H1 (cell line): ENCODE measurements around the gene KIF15. TPM values are rescaled to one million over a fixed set of nuclear protein-coding genes. Genes with fewer than 3 reads are reported as not detected.

Experiments
- CTCF ChIA-PET: fragments of 300-600 bp; sonication (Branson Sonifier 250); formaldehyde crosslinking; loops from one replicate; lab custom pipeline; 2021; ENCODE audit not compliant: partially characterized antibody; lab: Charles Lee
- POLR2A ChIA-PET: fragments of 300-600 bp; sonication (Branson Sonifier 250); formaldehyde crosslinking; loops from one replicate; lab custom pipeline; 2021; ENCODE audit warnings: inconsistent platforms; ENCODE audit not compliant: partially characterized antibody; lab: Charles Lee
- DNase-seq, 2 experiments: peaks; one replicate each; pipeline versions ENCODE4 v3.0.0 to v3.0.0-alpha.2; 2010 to 2022; ENCODE audit warnings: low spot score in 2 of 2, low read depth in 1 of 2, mixed read lengths in 1 of 2
- FAIRE-seq: peaks from 2 replicates; lab custom pipeline; 2011; peaks lifted over from hg19 to GRCh38; lab: Jason Lieb, UNC
- H2AFZ ChIP-seq: 2 replicates; pipeline ENCODE4 v1.8.1; 2012; ENCODE audit warnings: low read length, inconsistent platforms
- H2AK5ac ChIP-seq: 2 replicates; pipeline ENCODE4 v1.6.1; 2013; ENCODE audit warnings: low read depth, low read length
- H2BK120ac ChIP-seq: replicated peaks from 2 replicates; pipeline ENCODE3; 2013; ENCODE audit warnings: low read depth, low read length, inconsistent platforms
- H2BK12ac ChIP-seq: 2 replicates; pipeline ENCODE4 v1.6.1; 2013; ENCODE audit warnings: low read depth, low read length
- H2BK15ac ChIP-seq: 2 replicates; pipeline ENCODE4 v1.6.1; 2013; ENCODE audit warnings: low read length
- H2BK20ac ChIP-seq: 2 replicates; pipeline ENCODE4 v1.6.1; 2013; ENCODE audit warnings: low read length
- H2BK5ac ChIP-seq: 2 replicates; pipeline ENCODE4 v1.6.1; 2013; ENCODE audit warnings: low read depth, low read length
- H3K14ac ChIP-seq: 2 replicates; pipeline ENCODE4 v1.6.1; 2013; ENCODE audit warnings: inconsistent platforms; ENCODE audit not compliant: insufficient read length
- H3K18ac ChIP-seq: 2 replicates; pipeline ENCODE4 v1.6.1; 2013; ENCODE audit warnings: low read length; ENCODE audit errors: extremely low read depth
- H3K23ac ChIP-seq: 2 replicates; pipeline ENCODE4 v1.6.1; 2013; ENCODE audit warnings: inconsistent platforms; ENCODE audit not compliant: insufficient read length
- H3K23me2 ChIP-seq: 2 replicates; pipeline ENCODE4 v1.6.1; 2013; ENCODE audit warnings: low read depth, low read length
- H3K27ac ChIP-seq: 2 replicates; pipeline ENCODE4 v1.6.1; 2011; ENCODE audit warnings: low read depth, low read length, inconsistent platforms
- H3K27me3 ChIP-seq, 4 experiments: replicated peaks in 1 of 4; 1 replicate in 1 of 4; 2 replicates in 3 of 4; pipeline versions ENCODE4 v1.6.1 to v1.8.1; 2011 to 2013; ENCODE audit warnings: low read length in 3 of 4, mild to moderate bottlenecking in 3 of 4, inconsistent platforms in 2 of 4, mixed read lengths in 2 of 4, moderate library complexity in 1 of 4; ENCODE audit not compliant: control insufficient read depth in 3 of 4, insufficient read depth in 3 of 4; ENCODE audit errors: extremely low read depth in 1 of 4
- H3K36me3 ChIP-seq, 4 experiments: 2 replicates each; pipeline versions ENCODE4 v1.6.1 to v1.8.1; 2011 to 2013; ENCODE audit warnings: mild to moderate bottlenecking in 4 of 4, low read length in 3 of 4, moderate library complexity in 2 of 4, control low read depth in 1 of 4, inconsistent platforms in 1 of 4; ENCODE audit not compliant: insufficient read depth in 4 of 4, control insufficient read depth in 2 of 4
- H3K4ac ChIP-seq: replicated peaks from 2 replicates; pipeline ENCODE3; 2013; ENCODE audit warnings: low read length, low read depth, mixed read lengths, inconsistent platforms; ENCODE audit not compliant: insufficient read length
- H3K4me1 ChIP-seq, 4 experiments: replicated peaks in 1 of 4; 1 replicate in 1 of 4; 2 replicates in 3 of 4; pipeline versions ENCODE4 v1.6.1 to v1.8.1; 2011 to 2013; ENCODE audit warnings: low read length in 3 of 4, inconsistent platforms in 2 of 4, mixed read lengths in 1 of 4; ENCODE audit not compliant: insufficient read depth in 4 of 4, control insufficient read depth in 3 of 4
- H3K4me2 ChIP-seq, 2 experiments: 2 replicates each; pipeline versions ENCODE4 v1.6.1 to v1.8.1; 2011 to 2013; ENCODE audit warnings: low read depth in 2 of 2, low read length in 2 of 2, control low read depth in 1 of 2, inconsistent platforms in 1 of 2, mild to moderate bottlenecking in 1 of 2; ENCODE audit not compliant: insufficient read depth in 1 of 2
- H3K4me3 ChIP-seq, 4 experiments: fragments of 200-600, 300-600 bp in 1 of 4; sonication (generic), shearing (Covaris generic), sonication (Bioruptor Twin) in 1 of 4; 2 replicates each; pipeline versions ENCODE4 v1.5.1 to v1.8.1; 2011 to 2016; ENCODE audit warnings: low read length in 4 of 4, low read depth in 3 of 4, control low read depth in 2 of 4, inconsistent platforms in 2 of 4, mild to moderate bottlenecking in 2 of 4, mixed read lengths in 1 of 4, moderate library complexity in 1 of 4; ENCODE audit not compliant: insufficient read depth in 2 of 4; ENCODE audit errors: extremely low read depth in 1 of 4
- H3K56ac ChIP-seq: replicated peaks from 2 replicates; pipeline ENCODE3; 2013; ENCODE audit warnings: low read depth, mild to moderate bottlenecking, mixed read lengths, low read length, inconsistent platforms; ENCODE audit not compliant: insufficient read length
- H3K79me1 ChIP-seq: 2 replicates; pipeline ENCODE4 v1.6.1; 2013; ENCODE audit warnings: low read depth, low read length, control low read depth
- H3K79me2 ChIP-seq, 2 experiments: 2 replicates each; pipeline versions ENCODE4 v1.6.1 to v1.8.1; 2012 to 2013; ENCODE audit warnings: low read length in 2 of 2, mild to moderate bottlenecking in 2 of 2, inconsistent platforms in 1 of 2; ENCODE audit not compliant: insufficient read depth in 2 of 2, control insufficient read depth in 1 of 2
- H3K9ac ChIP-seq, 4 experiments: replicated peaks in 1 of 4; 1 replicate in 1 of 4; 2 replicates in 3 of 4; pipeline versions ENCODE4 v1.6.1 to v1.8.1; 2011 to 2013; ENCODE audit warnings: low read depth in 3 of 4, low read length in 3 of 4, control low read depth in 2 of 4, mild to moderate bottlenecking in 2 of 4, moderate library complexity in 2 of 4, inconsistent platforms in 1 of 4; ENCODE audit errors: extremely low read depth in 1 of 4
- H3K9me3 ChIP-seq, 2 experiments: 2 replicates each; pipeline versions ENCODE4 v1.6.1 to v1.8.1; 2012 to 2013; ENCODE audit warnings: mild to moderate bottlenecking in 2 of 2, moderate library complexity in 2 of 2, control low read depth in 1 of 2, inconsistent platforms in 1 of 2, low read depth in 1 of 2, low read length in 1 of 2, mixed read lengths in 1 of 2; ENCODE audit not compliant: insufficient read depth in 2 of 2
- H4K20me1 ChIP-seq, 2 experiments: replicated peaks in 1 of 2; 2 replicates each; pipeline versions ENCODE3 to v1.8.1; 2011 to 2013; ENCODE audit warnings: inconsistent platforms in 2 of 2, low read length in 2 of 2, mild to moderate bottlenecking in 1 of 2; ENCODE audit not compliant: insufficient read depth in 2 of 2, control insufficient read depth in 1 of 2
- H4K5ac ChIP-seq: 2 replicates; pipeline ENCODE4 v1.6.1; 2013; ENCODE audit warnings: low read length, low read depth, mixed read lengths, inconsistent platforms; ENCODE audit not compliant: insufficient read length
- H4K8ac ChIP-seq: 2 replicates; pipeline ENCODE4 v1.8.0; 2013; ENCODE audit warnings: mild to moderate bottlenecking, moderate library complexity, low read length, inconsistent platforms; ENCODE audit not compliant: insufficient read depth; ENCODE audit errors: extremely low read depth
- H4K91ac ChIP-seq: replicated peaks from 2 replicates; pipeline ENCODE3; 2013; ENCODE audit warnings: low read length, mixed read lengths, inconsistent platforms; ENCODE audit not compliant: insufficient read length
- ATF2 ChIP-seq: IDR thresholded peaks from 2 replicates; pipeline ENCODE4 v1.6.1; 2012; ENCODE audit warnings: low read length, inconsistent platforms
- BRCA1 ChIP-seq: IDR thresholded peaks from 2 replicates; pipeline ENCODE4 v1.6.1; 2012; ENCODE audit warnings: low read depth, low read length, improper control_type of control experiment
- FOSL1 ChIP-seq: IDR thresholded peaks from 2 replicates; pipeline ENCODE4 v1.6.1; 2011; ENCODE audit warnings: mild to moderate bottlenecking, low read depth, low read length, moderate library complexity; ENCODE audit not compliant: insufficient read depth
- GTF2F1 ChIP-seq: IDR thresholded peaks from 2 replicates; pipeline ENCODE4 v1.6.1; 2012; ENCODE audit warnings: low read depth, low read length, improper control_type of control experiment, borderline replicate concordance
- HDAC2 ChIP-seq, 2 experiments: fragments of 300-600 bp in 1 of 2; sonication (generic) in 1 of 2; IDR thresholded peaks; 2 replicates each; pipeline ENCODE4 v1.6.1; 2011 to 2012; ENCODE audit warnings: low read depth in 2 of 2, low read length in 2 of 2, mild to moderate bottlenecking in 2 of 2, moderate library complexity in 2 of 2, borderline replicate concordance in 1 of 2, inconsistent platforms in 1 of 2
- HDAC6 ChIP-seq: IDR thresholded peaks from one replicate; pipeline ENCODE4 v1.7.1; 2012; ENCODE audit warnings: low read depth, mild to moderate bottlenecking, inconsistent platforms, low read length, moderate library complexity
- MAFK ChIP-seq: IDR thresholded peaks from 2 replicates; pipeline ENCODE4 v1.6.1; 2012; ENCODE audit warnings: low read depth, mild to moderate bottlenecking, improper control_type of control experiment, low read length
- POLR2A ChIP-seq, 2 experiments: IDR thresholded peaks; 1 replicate in 1 of 2; 2 replicates in 1 of 2; pipeline ENCODE4 v1.6.1; 2011; ENCODE audit warnings: low read depth in 2 of 2, low read length in 2 of 2, mild to moderate bottlenecking in 2 of 2; ENCODE audit errors: control extremely low read depth in 1 of 2
- SIX5 ChIP-seq: IDR thresholded peaks from 2 replicates; pipeline ENCODE4 v1.6.1; 2011; ENCODE audit warnings: mild to moderate bottlenecking, low read depth, low read length
- TCF12 ChIP-seq: IDR thresholded peaks from 2 replicates; pipeline ENCODE4 v1.6.1; 2011; ENCODE audit warnings: low read depth, mild to moderate bottlenecking, low read length
- USF2 ChIP-seq: IDR thresholded peaks from 2 replicates; pipeline ENCODE4 v1.6.1; 2011; ENCODE audit warnings: low read length, improper control_type of control experiment
- WGBS, 2 experiments: shearing (Covaris generic) in 1 of 2; methylation state at CpG; one replicate each; pipeline versions ENCODE4 v1.1.6 to v1.1.7; 2013 to 2015; ENCODE audit warnings: low lambda C conversion rate in 2 of 2, mixed read lengths in 2 of 2, inconsistent platforms in 1 of 2, low coverage in 1 of 2, missing lambda C conversion rate in 1 of 2; ENCODE audit not compliant: insufficient replicate concordance in 2 of 2, insufficient coverage in 1 of 2, insufficient read length in 1 of 2; ENCODE audit errors: extremely low coverage in 1 of 2, missing lambda C conversion rate in 1 of 2; 5-methylcytosine and 5-hydroxymethylcytosine counted together
- polyA plus RNA-seq, 7 experiments: library from polyadenylated mRNA; depleted of rRNA in 3 of 7; stranded (reverse) in 5 of 7; unstranded in 2 of 7; fragments of >200 nt in 5 of 7; fragments of 200-250 nt in 2 of 7; gene quantifications; 1 replicate in 5 of 7; 2 replicates in 1 of 7; 4 replicates in 1 of 7; pipeline versions ENCODE4 v1.2.1 to v1.2.3, GENCODE V29; 2011 to 2013; ENCODE audit warnings: missing spikeins in 2 of 7, mixed read lengths in 2 of 7
- total RNA-seq: library from RNA; stranded (reverse); fragmentation: NEBNext Ultra II Directional; extraction: Animal tissue kit (Norgen Biotek cat#: 25700); gene quantifications from 2 replicates; pipeline ENCODE4 v1.2.1, GENCODE V29; 2021

Gene KIF15
- total and polyA plus RNA-seq, 2 of the 8 experiments (the other 6 are each of a cell fraction or from before 2014, with no cell fraction given) = 4.2 to 25.5 TPM

- Histone ChIP-seq H3K23ac (no peak overlapping the region), H2BK120ac (no peak overlapping the region)
- TF ChIP-seq USF2 = no peak
- TF ChIP-seq TCF12 = no peak
- TF ChIP-seq FOSL1 = no peak
- no peak for TF ChIP-seq MAFK
- TF ChIP-seq ATF2 = no peak
- TF ChIP-seq HDAC6 = no peak
- TF ChIP-seq BRCA1 = no peak
- no peak for TF ChIP-seq POLR2A (IDR thresholded peaks at IDR 0.05; ENCODE audit: control extremely low read depth in 1 of 2, low read depth in 2 of 2, low read length in 2 of 2)
- no peak for TF ChIP-seq GTF2F1
- TF ChIP-seq HDAC2 (IDR thresholded peaks at IDR 0.05; ENCODE audit: borderline replicate concordance in 1 of 2, low read depth in 2 of 2, low read length in 2 of 2) = no peak
- TF ChIP-seq SIX5 = no peak
- TF ChIP-seq, all 59 proteins: peak for 0
- CTCF ChIA-PET = interaction anchor here (1.3 kb wide), 1 partner anchor 14 kb away, joined by 3 read pairs; no protein-coding TSS in a partner anchor
- H3K18ac ChIP-seq = no peak overlapping the region
- no peaks in the 10 kb centered on the region for H3K27me3 ChIP-seq
- no peak overlapping the region for H3K4me3 ChIP-seq
- no peak overlapping the region for H2BK5ac ChIP-seq
- no peak overlapping the region for H2BK20ac ChIP-seq
- H3K4me1 ChIP-seq = no peaks in the 10 kb centered on the region
- no peak for FAIRE-seq
- DNase-seq = no peak
- H4K8ac ChIP-seq = no peak overlapping the region
- 91% methylated on average over 3 of the region's 3 CpGs; no CpG with 5 or more reads in 1 of the 2 experiments for WGBS, 2 experiments
- H2AFZ ChIP-seq = no peak overlapping the region
- POLR2A ChIA-PET = no interaction called here
- H3K27ac ChIP-seq = no peak overlapping the region
- H3K56ac ChIP-seq = no peak overlapping the region
- H3K4me2 ChIP-seq = no peak overlapping the region
- no peak overlapping the region for H4K91ac ChIP-seq
- H4K5ac ChIP-seq = no peak overlapping the region
- no peak overlapping the region for H2BK12ac ChIP-seq
- H3K79me1 ChIP-seq = no peaks in the 10 kb centered on the region
- no peak overlapping the region for H2BK15ac ChIP-seq
- H3K36me3 ChIP-seq = peaks cover 12 to 59% (median 34%) of the 10 kb centered on the region in 4 experiments
- H2AK5ac ChIP-seq = no peak overlapping the region
- H3K14ac ChIP-seq = no peak overlapping the region
- peaks cover 0 to 2% of the 10 kb centered on the region in 2 experiments for H4K20me1 ChIP-seq
- no peak overlapping the region for H3K9ac ChIP-seq
- H3K23me2 ChIP-seq = no peaks in the 10 kb centered on the region
- no peak overlapping the region for H3K4ac ChIP-seq
- peaks cover 0 to 13% of the 10 kb centered on the region in 2 experiments; a peak in 1 of 4 replicates for H3K9me3 ChIP-seq
- no peaks in the 10 kb centered on the region for H3K79me2 ChIP-seq
These were observed 65.6 kb downstream of the KIF15 start for GRCh38 chr3:44827196-44827595.
